Erythroblast (primary cell): Measurements from ENCODE around the gene DIAPH3.

Experiments
- GATA1 ChIP-seq: IDR thresholded peaks from 2 replicates; pipeline ENCODE4 v1.6.1; 2011; ENCODE audit warnings: low read depth, mild to moderate bottlenecking, control low read depth, low read length, moderate library complexity
- POLR2A ChIP-seq: IDR thresholded peaks from 2 replicates; pipeline ENCODE4 v1.6.1; 2011; ENCODE audit warnings: mild to moderate bottlenecking, low read length

DNA sequence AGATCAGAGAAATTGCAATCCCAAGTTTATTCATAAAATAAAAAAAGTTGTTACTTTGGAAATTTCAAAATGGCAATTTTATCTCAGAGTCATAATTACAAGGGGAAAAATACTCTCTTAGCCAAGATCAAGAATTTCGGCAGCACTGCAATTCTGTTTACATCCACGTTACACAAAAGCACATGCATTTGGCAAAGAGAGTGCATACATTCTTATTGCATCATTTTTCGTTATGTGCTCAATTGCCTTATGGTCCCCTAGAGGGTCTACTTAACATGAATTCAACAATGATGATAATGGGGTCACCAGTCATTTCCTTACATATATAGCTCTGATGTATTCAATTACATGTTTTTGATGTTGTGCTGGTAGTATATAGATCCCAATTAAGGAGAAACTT is 498.0 kb downstream of the DIAPH3 start:
- no peak for TF ChIP-seq POLR2A
- no peak for TF ChIP-seq GATA1
